NT2/D1 (cell line): ENCODE results near the gene CAPN9.

ENCODE experiments used
- SUZ12 ChIP-seq: IDR thresholded peaks from 2 replicates; pipeline ENCODE4 v1.6.1; 2011; ENCODE audit not compliant: insufficient read length, insufficient read depth; ENCODE audit errors: extremely low read depth
- YY1 ChIP-seq: IDR thresholded peaks from 2 replicates; pipeline ENCODE4 v1.6.1; 2011; ENCODE audit not compliant: insufficient read length, insufficient read depth
- ZNF274 ChIP-seq: IDR thresholded peaks from 2 replicates; pipeline ENCODE4 v1.6.1; 2011; ENCODE audit warnings: mild to moderate bottlenecking, low read depth, low read length

DNA sequence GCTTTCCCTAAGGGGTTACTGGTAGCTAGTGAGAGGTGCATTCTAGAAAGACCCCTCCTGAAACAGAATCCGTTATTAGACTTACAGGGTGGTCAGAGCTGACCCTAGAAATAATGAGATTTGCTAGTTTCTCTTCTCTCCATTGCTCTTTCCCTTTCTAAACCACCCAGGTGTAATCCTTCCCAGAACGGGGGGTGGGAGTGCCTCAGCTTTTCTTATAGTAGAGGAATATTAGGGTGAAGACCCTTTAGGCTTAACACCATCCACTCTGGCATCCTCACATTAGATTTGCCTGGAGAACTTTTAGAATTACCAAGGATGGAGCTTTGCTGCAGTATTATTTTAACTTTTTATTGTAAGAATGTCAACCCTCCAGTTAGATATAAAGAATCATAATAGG, 49.4 kb downstream of the CAPN9 start:
- TF ChIP-seq YY1 = no peak
- TF ChIP-seq ZNF274 = no peak
- TF ChIP-seq SUZ12 = no peak
